Gastroesophageal sphincter (tissue), 3 donors: ENCODE measurements around the gene MEGF11.

Source experiments
- EP300 ChIP-seq: sonication (generic); formaldehyde crosslinking; IDR thresholded peaks from one replicate; pipeline ENCODE4 v1.6.1; 2017; ENCODE audit warnings: antibody characterized with exemption, mild to moderate bottlenecking
- POLR2A ChIP-seq, 2 donors: fragments of 450-650 bp; IDR thresholded peaks; one replicate each; pipeline ENCODE4 v1.6.1; 2017; ENCODE audit warnings: antibody characterized with exemption in 2 of 2, mild to moderate bottlenecking in 2 of 2, moderate library complexity in 1 of 2
- POLR2AphosphoS5 ChIP-seq: sonication (generic); formaldehyde crosslinking; IDR thresholded peaks from one replicate; pipeline ENCODE4 v1.6.1; 2017; ENCODE audit warnings: antibody characterized with exemption
- TF ChIP-seq, protein P1 (sequence below), 4 experiments: fragments of 200-600 bp in 2 of 4; fragments of 450-650 bp in 2 of 4; sonication (generic) in 1 of 4; IDR thresholded peaks; one replicate each; pipeline ENCODE4 v1.5.1; 2017 to 2019; ENCODE audit warnings: antibody characterized with exemption in 4 of 4, mild to moderate bottlenecking in 2 of 4, moderate library complexity in 2 of 4

DNA sequence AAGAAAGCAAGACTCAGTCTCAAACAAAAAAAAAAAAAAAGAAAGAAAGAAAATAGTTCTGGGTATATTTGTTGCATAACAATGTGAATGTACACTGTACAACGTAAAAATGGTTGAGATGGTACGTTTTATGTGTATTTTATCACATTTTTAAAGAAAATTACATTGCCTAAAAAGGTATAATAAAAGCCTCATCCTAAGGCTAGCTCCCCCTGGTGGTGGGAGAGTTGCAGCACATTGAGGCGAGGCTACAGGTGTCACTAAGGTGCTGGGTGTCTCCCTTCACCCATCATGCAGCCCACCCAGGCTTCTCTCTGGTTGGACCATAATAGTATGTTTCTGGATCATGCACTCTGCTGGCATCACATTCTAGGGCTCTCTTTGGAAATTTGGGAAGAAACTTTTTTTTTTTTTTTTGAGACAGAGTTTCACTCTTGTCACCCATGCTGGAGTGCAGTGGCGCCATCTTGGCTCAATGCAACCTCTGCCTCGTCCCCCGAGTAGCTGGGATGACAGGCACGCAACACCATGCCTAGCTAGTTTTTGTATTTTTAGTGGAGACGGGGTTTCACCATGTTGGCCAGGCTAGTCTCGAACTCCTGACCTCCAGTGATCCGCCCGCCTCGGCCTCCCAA lies 396.6 kb downstream of the MEGF11 start:
- TF ChIP-seq, protein P1, sequence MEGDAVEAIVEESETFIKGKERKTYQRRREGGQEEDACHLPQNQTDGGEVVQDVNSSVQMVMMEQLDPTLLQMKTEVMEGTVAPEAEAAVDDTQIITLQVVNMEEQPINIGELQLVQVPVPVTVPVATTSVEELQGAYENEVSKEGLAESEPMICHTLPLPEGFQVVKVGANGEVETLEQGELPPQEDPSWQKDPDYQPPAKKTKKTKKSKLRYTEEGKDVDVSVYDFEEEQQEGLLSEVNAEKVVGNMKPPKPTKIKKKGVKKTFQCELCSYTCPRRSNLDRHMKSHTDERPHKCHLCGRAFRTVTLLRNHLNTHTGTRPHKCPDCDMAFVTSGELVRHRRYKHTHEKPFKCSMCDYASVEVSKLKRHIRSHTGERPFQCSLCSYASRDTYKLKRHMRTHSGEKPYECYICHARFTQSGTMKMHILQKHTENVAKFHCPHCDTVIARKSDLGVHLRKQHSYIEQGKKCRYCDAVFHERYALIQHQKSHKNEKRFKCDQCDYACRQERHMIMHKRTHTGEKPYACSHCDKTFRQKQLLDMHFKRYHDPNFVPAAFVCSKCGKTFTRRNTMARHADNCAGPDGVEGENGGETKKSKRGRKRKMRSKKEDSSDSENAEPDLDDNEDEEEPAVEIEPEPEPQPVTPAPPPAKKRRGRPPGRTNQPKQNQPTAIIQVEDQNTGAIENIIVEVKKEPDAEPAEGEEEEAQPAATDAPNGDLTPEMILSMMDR (IDR thresholded peaks at IDR 0.05) = peak; percentile 61 to 88 (median 73)
- TF ChIP-seq EP300 (no peak), POLR2A (IDR thresholded peaks at IDR 0.05) (no peak), POLR2AphosphoS5 (no peak)
